ENCODE data around the gene POLR3GL.

Gene POLR3GL

GRCh38 chr1:145959333-145959732 is 5.2 kb upstream of the POLR3GL start:
- Histone ChIP-seq H3K27ac (replicated peaks) (no peak overlapping the region), H3K4me3 (replicated peaks; ENCODE audit: insufficient read depth, low read length) (no peak overlapping the region), H3K27me3 (ENCODE audit: insufficient read depth, poor library complexity, severe bottlenecking) (no peaks in the 10 kb centered on the region)
- DNase-seq (ENCODE audit: low read depth in 1 of 2, low spot score in 1 of 2) = no peak
- TF ChIP-seq POLR2AphosphoS5 (IDR thresholded peaks at IDR 0.05; ENCODE audit: low read depth) (no peak), CTCF (IDR thresholded peaks at IDR 0.05; ENCODE audit: insufficient read depth, low read length) (no peak), REST (IDR thresholded peaks at IDR 0.05; ENCODE audit: insufficient replicate concordance, low read depth) (no peak)

GRCh38 chr1:145959957-145960467 is 4.5 kb upstream of the POLR3GL start:
- H3K27ac ChIP-seq (replicated peaks) = no peak overlapping the region
- TF ChIP-seq GABPA (IDR thresholded peaks at IDR 0.05; ENCODE audit: low read depth) (no peak), SPI1 (IDR thresholded peaks at IDR 0.05; ENCODE audit: borderline replicate concordance, low read depth) (no peak), POLR2AphosphoS5 (IDR thresholded peaks at IDR 0.05; ENCODE audit: low read depth) (no peak), REST (IDR thresholded peaks at IDR 0.05; ENCODE audit: insufficient replicate concordance, low read depth) (no peak), CTCF (IDR thresholded peaks at IDR 0.05; ENCODE audit: insufficient read depth, low read length) (no peak)
- no peaks in the 10 kb centered on the region for H3K27me3 ChIP-seq (ENCODE audit: insufficient read depth, poor library complexity, severe bottlenecking)
- DNase-seq (ENCODE audit: low read depth in 1 of 2, low spot score in 1 of 2) = no peak
- H3K4me3 ChIP-seq (replicated peaks; ENCODE audit: insufficient read depth, low read length) = peak overlapping the region; percentile 46

GRCh38 chr1:145960468-145961108 is 3.9 kb upstream of the POLR3GL start:
- H3K27me3 ChIP-seq (ENCODE audit: insufficient read depth, poor library complexity, severe bottlenecking) = no peaks in the 10 kb centered on the region
- H3K27ac ChIP-seq (replicated peaks) = no peak overlapping the region
- H3K4me3 ChIP-seq (replicated peaks; ENCODE audit: insufficient read depth, low read length) = peak overlapping the region; percentile 46
- TF ChIP-seq SPI1 (IDR thresholded peaks at IDR 0.05; ENCODE audit: borderline replicate concordance, low read depth) = no peak
- DNase-seq (ENCODE audit: low read depth in 1 of 2, low spot score in 1 of 2) = peak in 1 of 2 experiments; percentile 57

- no peak overlapping the region for H3K27ac ChIP-seq (replicated peaks)
- no peaks in the 10 kb centered on the region for H3K27me3 ChIP-seq (ENCODE audit: insufficient read depth, poor library complexity, severe bottlenecking)
- no peak for TF ChIP-seq POLR2AphosphoS5 (IDR thresholded peaks at IDR 0.05; ENCODE audit: low read depth)
- DNase-seq (ENCODE audit: low read depth in 1 of 2, low spot score in 1 of 2) = no peak
- H3K4me3 ChIP-seq (replicated peaks; ENCODE audit: insufficient read depth, low read length) = peak overlapping the region; percentile 46
Measured at GRCh38 chr1:145961109-145961424, 3.4 kb upstream of the POLR3GL start.

Measured in HL-60 (cell line).